ENCODE results near the gene JUNB. TPM values are rescaled to one million over a fixed set of nuclear protein-coding genes. Genes with fewer than 3 reads are reported as not detected.
A peak's percentile ranks its signal among the peaks of the same experiment; 100 is the strongest.

Gene JUNB
- total RNA-seq, 1 donor from 2014 or later: 1.5 TPM

GRCh38 chr19:12801466-12802266 lies 10.4 kb downstream of the JUNB start, which contains the start of the genes PRDX2 and THSD8:
Gene PRDX2, minus strand, starts transcription at chr19:12801800. Its CDS starts 539 bp downstream, at chr19:12801261.
Gene THSD8, plus strand, starts transcription at chr19:12802069. Its CDS starts 3 bp downstream, at chr19:12802072.
- H3K36me3 ChIP-seq: no peaks in the 10 kb centered on the region
- peaks cover 12% of the 10 kb centered on the region for H3K27me3 ChIP-seq
- Mint-ChIP-seq H3K4me3 (peak within 1 kb of the TSS; percentile 94), H3K4me1 (peaks cover 20% of the 10 kb centered on the region), H3K36me3 (peaks cover 3% of the 10 kb centered on the region), H3K27ac (no peak within 1 kb of the TSS), H3K9me3 (no peaks in the 10 kb centered on the region), H3K27me3 (ENCODE audit: insufficient read depth, low read depth) (peaks cover 6% of the 10 kb centered on the region)
- peaks cover 26% of the 10 kb centered on the region for H3K79me2 ChIP-seq (ENCODE audit: low read depth)
- H3K27ac ChIP-seq: no peak within 1 kb of the TSS
- H3K4me3 ChIP-seq: peak within 1 kb of the TSS; percentile 83
- peaks cover 16% of the 10 kb centered on the region for H4K20me1 ChIP-seq (ENCODE audit: low read depth)
- DNase-seq (ENCODE audit: low spot score): peak; percentile 93
- peaks cover 5% of the 10 kb centered on the region for H3K4me1 ChIP-seq
- TF ChIP-seq CTCF (IDR thresholded peaks at IDR 0.05) (no peak), EZH2phosphoT487 (IDR thresholded peaks at IDR 0.05) (no peak), EZH2 (IDR thresholded peaks at IDR 0.05) (no peak)
- H3F3A ChIP-seq (ENCODE audit: low read depth): peaks cover 39% of the 10 kb centered on the region
- H3K4me2 ChIP-seq: peak within 1 kb of the TSS; percentile 95
- peak within 1 kb of the TSS; percentile 83 for H2AFZ ChIP-seq (replicated peaks)
- H3K9ac ChIP-seq: peak within 1 kb of the TSS; percentile 81
- H3K9me3 ChIP-seq (ENCODE audit: low read depth): no peaks in the 10 kb centered on the region

- H3K27me3 Mint-ChIP-seq (ENCODE audit: insufficient read depth, low read depth): peaks cover 6% of the 10 kb centered on the region
- Histone ChIP-seq H3K4me2 (peak overlapping the region; percentile 95), H3K27ac (no peak overlapping the region), H3K27me3 (peaks cover 12% of the 10 kb centered on the region), H2AFZ (replicated peaks) (peak overlapping the region; percentile 83), H3K4me3 (peak overlapping the region; percentile 83), H3K79me2 (ENCODE audit: low read depth) (peaks cover 35% of the 10 kb centered on the region), H3K9me3 (ENCODE audit: low read depth) (no peaks in the 10 kb centered on the region), H3K36me3 (no peaks in the 10 kb centered on the region), H3F3A (ENCODE audit: low read depth) (peaks cover 31% of the 10 kb centered on the region), H3K9ac (no peak overlapping the region), H3K4me1 (peaks cover 10% of the 10 kb centered on the region), H4K20me1 (ENCODE audit: low read depth) (peaks cover 12% of the 10 kb centered on the region)
- H3K4me3 Mint-ChIP-seq: peak overlapping the region; percentile 94
- no peak for TF ChIP-seq EZH2phosphoT487 (IDR thresholded peaks at IDR 0.05)
- no peak for TF ChIP-seq CTCF (IDR thresholded peaks at IDR 0.05)
- no peak for TF ChIP-seq EZH2 (IDR thresholded peaks at IDR 0.05)
- H3K27ac Mint-ChIP-seq: no peak overlapping the region
- H3K9me3 Mint-ChIP-seq: no peaks in the 10 kb centered on the region
- H3K36me3 Mint-ChIP-seq: peaks cover 3% of the 10 kb centered on the region
- no peak for DNase-seq (ENCODE audit: low spot score)
- H3K4me1 Mint-ChIP-seq: peaks cover 28% of the 10 kb centered on the region
Observed at GRCh38 chr19:12802267-12803106, 11.2 kb downstream of the JUNB start.

GRCh38 chr19:12804051-12804450 lies 12.8 kb downstream of the JUNB start:
- Histone ChIP-seq H3K79me2 (ENCODE audit: low read depth) (peaks cover 39% of the 10 kb centered on the region), H3K27me3 (peaks cover 12% of the 10 kb centered on the region), H3K9ac (no peak overlapping the region), H3K4me3 (no peak overlapping the region), H3K27ac (no peak overlapping the region), H2AFZ (replicated peaks) (no peak overlapping the region), H3K4me1 (peaks cover 11% of the 10 kb centered on the region), H3K4me2 (no peak overlapping the region), H3F3A (ENCODE audit: low read depth) (peaks cover 16% of the 10 kb centered on the region), H4K20me1 (ENCODE audit: low read depth) (peaks cover 12% of the 10 kb centered on the region), H3K9me3 (ENCODE audit: low read depth) (no peaks in the 10 kb centered on the region), H3K36me3 (no peaks in the 10 kb centered on the region)
- H3K9me3 Mint-ChIP-seq: no peaks in the 10 kb centered on the region
- H3K27me3 Mint-ChIP-seq (ENCODE audit: insufficient read depth, low read depth): peaks cover 6% of the 10 kb centered on the region
- no peak overlapping the region for H3K27ac Mint-ChIP-seq
- no peak for TF ChIP-seq EZH2 (IDR thresholded peaks at IDR 0.05)
- peaks cover 32% of the 10 kb centered on the region for H3K4me1 Mint-ChIP-seq
- peaks cover 9% of the 10 kb centered on the region for H3K36me3 Mint-ChIP-seq
- peak overlapping the region; percentile 43 for H3K4me3 Mint-ChIP-seq
- DNase-seq (ENCODE audit: low spot score): no peak

All from neural progenitor cell (in vitro differentiated cells).